Endothelial cell (in vitro differentiated cells): ENCODE data around the gene KIF6. TPM values are rescaled to one million over a fixed set of nuclear protein-coding genes. Genes with fewer than 3 reads are reported as not detected.

Experiments
- DNase-seq: peaks from one replicate; pipeline ENCODE4 v3.0.0; 2021; ENCODE audit warnings: low spot score
- H3K27ac Mint-ChIP-seq: one replicate; pipeline ENCODE4 v1.8.0; 2021; ENCODE audit warnings: mixed read lengths, inconsistent platforms; ENCODE audit not compliant: unreplicated experiment
- H3K27me3 Mint-ChIP-seq: one replicate; pipeline ENCODE4 v1.8.0; 2021; ENCODE audit warnings: mild to moderate bottlenecking, moderate library complexity, mixed read lengths, inconsistent platforms; ENCODE audit not compliant: unreplicated experiment
- H3K36me3 Mint-ChIP-seq: one replicate; pipeline ENCODE4 v1.8.0; 2021; ENCODE audit warnings: mild to moderate bottlenecking, low read depth, mixed read lengths, inconsistent platforms; ENCODE audit not compliant: unreplicated experiment
- H3K4me1 Mint-ChIP-seq: one replicate; pipeline ENCODE4 v1.8.0; 2021; ENCODE audit warnings: mild to moderate bottlenecking, mixed read lengths, inconsistent platforms; ENCODE audit not compliant: unreplicated experiment
- H3K4me3 Mint-ChIP-seq: one replicate; pipeline ENCODE4 v1.8.0; 2021; ENCODE audit warnings: mild to moderate bottlenecking, mixed read lengths, inconsistent platforms; ENCODE audit not compliant: unreplicated experiment
- H3K9me3 Mint-ChIP-seq: one replicate; pipeline ENCODE4 v1.8.0; 2021; ENCODE audit warnings: mixed read lengths, inconsistent platforms; ENCODE audit not compliant: unreplicated experiment
- total RNA-seq: library from RNA; stranded (reverse); fragmentation: NEBNext Ultra II Directional; extraction: Animal tissue kit (Norgen Biotek cat#: 25700); gene quantifications from one replicate; pipeline ENCODE4 v1.2.1, GENCODE V29; 2021; ENCODE audit not compliant: unreplicated experiment
- TF ChIP-seq, protein P1 (sequence below): fragments of 200-600 bp; sonication (generic); IDR thresholded peaks from one replicate; pipeline ENCODE4 v1.5.0; 2021; ENCODE audit warnings: antibody characterized with exemption; ENCODE audit not compliant: unreplicated experiment

KIF6 gene
- total RNA-seq, 1 donor from 2014 or later = 0.46 TPM

DNA sequence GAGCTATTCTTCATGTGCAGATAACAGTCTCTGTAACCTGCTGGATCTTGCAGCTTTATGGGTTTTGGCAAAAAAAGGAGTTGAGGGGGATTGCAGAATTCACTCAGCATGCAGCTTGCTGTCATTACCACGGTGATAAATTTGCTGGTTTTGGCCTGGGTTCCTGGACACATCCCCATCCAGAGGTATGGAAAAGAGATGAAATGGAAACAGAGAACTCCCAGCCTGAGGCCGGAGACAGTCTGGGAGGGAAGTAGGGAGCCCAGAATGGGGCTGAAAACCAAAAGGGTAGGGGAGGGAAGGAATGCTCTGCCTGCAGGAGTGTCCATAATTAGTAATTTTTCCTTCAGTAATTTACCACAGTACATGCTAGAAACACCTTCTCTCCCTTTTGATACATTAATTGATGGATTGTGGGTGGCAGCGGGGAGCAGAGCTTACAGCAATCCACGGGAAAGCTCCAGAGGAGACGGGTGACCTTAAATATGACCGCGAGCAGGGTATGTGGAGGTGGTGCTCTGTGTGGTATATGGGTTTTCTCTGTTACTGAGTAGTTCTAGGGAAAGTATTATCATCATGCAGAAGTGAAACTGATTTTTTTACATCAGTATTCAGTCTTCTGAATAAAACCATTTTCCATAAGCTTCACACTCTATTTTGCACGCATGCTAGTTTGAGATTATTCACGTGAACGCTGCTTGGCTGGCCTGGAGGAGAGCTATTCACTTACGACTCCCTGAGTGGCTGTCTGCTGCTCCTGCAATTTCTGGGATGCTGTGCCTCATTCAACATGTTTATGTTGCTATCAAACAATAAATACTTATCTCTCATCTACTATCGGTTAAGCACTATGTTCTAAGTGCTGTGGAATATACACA is 336.4 kb downstream of the KIF6 start:
- DNase-seq = no peak
- H3K4me1 Mint-ChIP-seq = no peaks in the 10 kb centered on the region
- TF ChIP-seq, protein P1, sequence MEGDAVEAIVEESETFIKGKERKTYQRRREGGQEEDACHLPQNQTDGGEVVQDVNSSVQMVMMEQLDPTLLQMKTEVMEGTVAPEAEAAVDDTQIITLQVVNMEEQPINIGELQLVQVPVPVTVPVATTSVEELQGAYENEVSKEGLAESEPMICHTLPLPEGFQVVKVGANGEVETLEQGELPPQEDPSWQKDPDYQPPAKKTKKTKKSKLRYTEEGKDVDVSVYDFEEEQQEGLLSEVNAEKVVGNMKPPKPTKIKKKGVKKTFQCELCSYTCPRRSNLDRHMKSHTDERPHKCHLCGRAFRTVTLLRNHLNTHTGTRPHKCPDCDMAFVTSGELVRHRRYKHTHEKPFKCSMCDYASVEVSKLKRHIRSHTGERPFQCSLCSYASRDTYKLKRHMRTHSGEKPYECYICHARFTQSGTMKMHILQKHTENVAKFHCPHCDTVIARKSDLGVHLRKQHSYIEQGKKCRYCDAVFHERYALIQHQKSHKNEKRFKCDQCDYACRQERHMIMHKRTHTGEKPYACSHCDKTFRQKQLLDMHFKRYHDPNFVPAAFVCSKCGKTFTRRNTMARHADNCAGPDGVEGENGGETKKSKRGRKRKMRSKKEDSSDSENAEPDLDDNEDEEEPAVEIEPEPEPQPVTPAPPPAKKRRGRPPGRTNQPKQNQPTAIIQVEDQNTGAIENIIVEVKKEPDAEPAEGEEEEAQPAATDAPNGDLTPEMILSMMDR = no peak
- no peaks in the 10 kb centered on the region for H3K9me3 Mint-ChIP-seq
- H3K27me3 Mint-ChIP-seq = peaks cover 2% of the 10 kb centered on the region
- H3K4me3 Mint-ChIP-seq = no peak overlapping the region
- H3K27ac Mint-ChIP-seq = no peak overlapping the region
- H3K36me3 Mint-ChIP-seq = no peaks in the 10 kb centered on the region

DNA sequence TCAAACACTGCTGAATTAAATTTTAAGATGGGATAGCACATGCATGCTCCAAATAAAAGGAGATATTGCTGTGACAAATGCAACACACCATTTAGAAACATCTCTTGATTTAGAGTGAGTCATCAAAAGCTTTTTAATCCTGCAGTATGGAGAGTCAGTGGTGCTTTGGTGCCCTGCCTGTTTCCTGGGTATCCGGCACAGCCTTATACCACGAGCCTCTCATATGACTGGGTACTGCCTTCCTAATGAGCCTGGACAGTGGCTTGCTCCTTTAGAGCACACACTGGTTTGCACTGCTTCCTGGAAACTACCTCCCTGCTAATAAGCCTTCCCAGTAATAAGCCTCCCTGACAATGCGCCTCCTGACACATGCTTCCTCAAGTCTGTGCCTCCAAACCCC is 337.4 kb downstream of the KIF6 start:
- H3K27me3 Mint-ChIP-seq = peaks cover 2% of the 10 kb centered on the region
- H3K36me3 Mint-ChIP-seq = no peaks in the 10 kb centered on the region
- H3K27ac Mint-ChIP-seq = no peak overlapping the region
- no peaks in the 10 kb centered on the region for H3K9me3 Mint-ChIP-seq
- H3K4me3 Mint-ChIP-seq = no peak overlapping the region
- TF ChIP-seq, protein P1 = no peak
- H3K4me1 Mint-ChIP-seq = no peaks in the 10 kb centered on the region
- DNase-seq = no peak

DNA sequence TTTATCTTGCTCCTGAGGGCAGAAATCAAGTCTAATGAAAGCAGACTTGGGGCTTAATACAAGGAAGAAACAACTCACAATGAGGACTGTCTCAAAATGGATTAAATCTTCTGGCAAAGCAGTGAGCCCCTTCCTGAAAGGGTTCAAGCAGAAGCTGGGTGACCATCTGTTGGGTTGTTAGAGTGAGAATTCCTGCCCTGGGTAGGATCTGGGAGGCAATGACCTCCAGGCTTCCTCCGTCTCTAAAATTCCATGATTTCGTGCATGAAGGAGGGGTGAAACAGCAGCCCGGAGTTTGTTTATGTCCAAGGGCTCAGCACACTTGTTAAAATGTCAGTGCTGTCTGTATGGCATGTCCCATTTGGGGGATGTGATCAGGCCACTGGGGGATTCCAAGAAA is 338.7 kb downstream of the KIF6 start:
- no peak for DNase-seq
- Mint-ChIP-seq H3K4me3 (no peak overlapping the region), H3K9me3 (no peaks in the 10 kb centered on the region), H3K36me3 (no peaks in the 10 kb centered on the region), H3K4me1 (no peaks in the 10 kb centered on the region), H3K27ac (no peak overlapping the region), H3K27me3 (peaks cover 2% of the 10 kb centered on the region)
- TF ChIP-seq, protein P1 = no peak

DNA sequence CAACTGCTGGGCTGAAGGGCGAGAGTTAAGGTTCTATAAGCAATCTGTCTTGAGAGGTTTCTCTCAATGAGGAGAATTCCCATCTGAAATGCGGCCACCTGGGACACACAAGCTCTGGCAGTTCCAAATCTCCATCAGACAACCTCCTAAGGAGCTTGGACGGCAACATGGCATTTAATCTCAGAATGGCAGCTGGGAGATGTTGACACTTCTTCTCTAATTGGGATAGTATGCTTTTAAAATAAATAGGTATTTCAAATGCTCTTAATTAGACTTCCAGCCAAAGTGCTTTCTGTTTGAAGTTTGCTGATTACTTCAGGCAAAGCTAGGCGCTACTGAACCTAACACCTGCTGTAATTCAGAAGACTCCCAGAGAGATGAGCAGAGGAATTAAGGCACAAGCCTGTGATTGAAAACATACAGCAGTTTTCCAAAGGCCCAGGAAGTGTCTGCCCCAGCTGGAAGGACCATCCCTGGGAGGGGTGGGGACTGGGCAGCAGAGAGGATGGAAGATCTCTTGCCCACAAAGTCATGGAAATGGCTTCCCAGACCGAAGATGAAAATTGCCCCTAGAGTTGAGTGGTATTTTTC is 343.6 kb downstream of the KIF6 start:
- Mint-ChIP-seq H3K4me1 (no peaks in the 10 kb centered on the region), H3K9me3 (no peaks in the 10 kb centered on the region), H3K27ac (no peak overlapping the region), H3K27me3 (no peaks in the 10 kb centered on the region), H3K4me3 (no peak overlapping the region), H3K36me3 (no peaks in the 10 kb centered on the region)
- TF ChIP-seq, protein P1 = no peak
- DNase-seq = no peak
